Mesenchymal stem cell (in vitro differentiated cells and primary cell): ENCODE results near the gene C16orf74.

Source experiments
- DNase-seq: peaks from one replicate; pipeline ENCODE4 v3.0.0-alpha.2; 2013
- H2AFZ ChIP-seq: one replicate; pipeline ENCODE4 v1.6.1; 2013; ENCODE audit warnings: low read depth, mild to moderate bottlenecking, control low read depth, inconsistent platforms, low read length, moderate library complexity
- H2AK5ac ChIP-seq: 2 replicates; pipeline ENCODE4 v1.6.1; 2013; ENCODE audit warnings: low read length, moderate library complexity, mild to moderate bottlenecking, inconsistent platforms; ENCODE audit not compliant: severe bottlenecking
- H2BK120ac ChIP-seq: one replicate; pipeline ENCODE4 v1.6.1; 2013; ENCODE audit warnings: low read depth, mild to moderate bottlenecking, inconsistent platforms, low read length, moderate library complexity
- H2BK12ac ChIP-seq, 2 experiments: one replicate each; pipeline ENCODE4 v1.6.1; 2013; ENCODE audit warnings: inconsistent platforms in 2 of 2, low read length in 2 of 2, mild to moderate bottlenecking in 2 of 2, moderate library complexity in 2 of 2, control low read depth in 1 of 2
- H2BK15ac ChIP-seq: one replicate; pipeline ENCODE4 v1.6.1; 2013; ENCODE audit warnings: mild to moderate bottlenecking, low read depth, inconsistent platforms; ENCODE audit not compliant: poor library complexity, severe bottlenecking
- H2BK5ac ChIP-seq: 2 replicates; pipeline ENCODE4 v1.6.1; 2013; ENCODE audit warnings: low read depth, mild to moderate bottlenecking, low read length, control low read depth, inconsistent platforms; ENCODE audit not compliant: poor library complexity, severe bottlenecking
- H3K14ac ChIP-seq, 2 experiments: one replicate each; pipeline ENCODE4 v1.6.1; 2013; ENCODE audit warnings: inconsistent platforms in 2 of 2, low read length in 2 of 2, control low read depth in 1 of 2, mild to moderate bottlenecking in 1 of 2, moderate library complexity in 1 of 2
- H3K18ac ChIP-seq, 2 experiments: one replicate each; pipeline ENCODE4 v1.6.1; 2013; ENCODE audit warnings: inconsistent platforms in 2 of 2, low read length in 2 of 2, control low read depth in 1 of 2, low read depth in 1 of 2, mild to moderate bottlenecking in 1 of 2
- H3K23ac ChIP-seq, 2 experiments: one replicate each; pipeline ENCODE4 v1.6.1; 2013; ENCODE audit warnings: inconsistent platforms in 2 of 2, low read length in 2 of 2, mild to moderate bottlenecking in 2 of 2, moderate library complexity in 2 of 2, control low read depth in 1 of 2
- H3K27ac ChIP-seq: 2 replicates; pipeline ENCODE4 v1.5.1; 2013; ENCODE audit warnings: mild to moderate bottlenecking, moderate library complexity, low read length, control low read depth, inconsistent platforms; ENCODE audit not compliant: poor library complexity, severe bottlenecking
- H3K27me3 ChIP-seq, 2 experiments: 2 replicates each; pipeline versions ENCODE4 v1.6.1 to v1.7.0; 2013; ENCODE audit warnings: low read length in 2 of 2, mild to moderate bottlenecking in 2 of 2, moderate library complexity in 2 of 2, control low read depth in 1 of 2, inconsistent platforms in 1 of 2; ENCODE audit not compliant: control insufficient read depth in 1 of 2, insufficient read depth in 1 of 2
- H3K36me3 ChIP-seq, 2 experiments: 2 replicates each; pipeline versions ENCODE4 v1.6.1 to v1.7.0; 2013; ENCODE audit warnings: low read length in 2 of 2, control low read depth in 1 of 2, inconsistent platforms in 1 of 2, low read depth in 1 of 2, mild to moderate bottlenecking in 1 of 2; ENCODE audit not compliant: insufficient read depth in 2 of 2, control insufficient read depth in 1 of 2
- H3K4ac ChIP-seq, 2 experiments: one replicate each; pipeline ENCODE4 v1.6.1; 2013; ENCODE audit warnings: inconsistent platforms in 2 of 2, low read length in 2 of 2, mild to moderate bottlenecking in 2 of 2, moderate library complexity in 2 of 2, control low read depth in 1 of 2, low read depth in 1 of 2
- H3K4me1 ChIP-seq: 2 replicates; pipeline ENCODE4 v1.6.1; 2013; ENCODE audit warnings: low read depth, low read length, control low read depth; ENCODE audit not compliant: control insufficient read depth, insufficient read depth
- H3K4me2 ChIP-seq: 2 replicates; pipeline ENCODE4 v1.6.1; 2013; ENCODE audit warnings: low read length, mild to moderate bottlenecking, inconsistent platforms; ENCODE audit not compliant: poor library complexity, severe bottlenecking
- H3K4me3 ChIP-seq, 2 experiments: 2 replicates each; pipeline versions ENCODE4 v1.5.1 to v1.7.0; 2013; ENCODE audit warnings: low read length in 2 of 2, mild to moderate bottlenecking in 2 of 2, control low read depth in 1 of 2, low read depth in 1 of 2; ENCODE audit not compliant: insufficient read depth in 1 of 2
- H3K79me1 ChIP-seq: replicated peaks from 2 replicates; pipeline ENCODE4 v1.6.1; 2013; ENCODE audit warnings: mild to moderate bottlenecking, control low read depth, low read length, inconsistent platforms; ENCODE audit not compliant: poor library complexity, severe bottlenecking
- H3K9ac ChIP-seq: 2 replicates; pipeline ENCODE4 v1.7.0; 2013; ENCODE audit warnings: mild to moderate bottlenecking, low read length, moderate library complexity
- H3K9me3 ChIP-seq: 2 replicates; pipeline ENCODE4 v1.7.0; 2013; ENCODE audit warnings: mild to moderate bottlenecking, low read length; ENCODE audit not compliant: control insufficient read depth
- H4K8ac ChIP-seq: one replicate; pipeline ENCODE4 v1.6.1; 2013; ENCODE audit warnings: inconsistent platforms, mild to moderate bottlenecking, low read length, moderate library complexity
- H4K91ac ChIP-seq: one replicate; pipeline ENCODE4 v1.6.1; 2013; ENCODE audit warnings: mild to moderate bottlenecking, low read length, inconsistent platforms
- WGBS: methylation state at CpG from one replicate; pipeline ENCODE4 v1.1.7; 2013; ENCODE audit warnings: mixed read lengths; 5-methylcytosine and 5-hydroxymethylcytosine counted together

C16orf74 gene

DNA sequence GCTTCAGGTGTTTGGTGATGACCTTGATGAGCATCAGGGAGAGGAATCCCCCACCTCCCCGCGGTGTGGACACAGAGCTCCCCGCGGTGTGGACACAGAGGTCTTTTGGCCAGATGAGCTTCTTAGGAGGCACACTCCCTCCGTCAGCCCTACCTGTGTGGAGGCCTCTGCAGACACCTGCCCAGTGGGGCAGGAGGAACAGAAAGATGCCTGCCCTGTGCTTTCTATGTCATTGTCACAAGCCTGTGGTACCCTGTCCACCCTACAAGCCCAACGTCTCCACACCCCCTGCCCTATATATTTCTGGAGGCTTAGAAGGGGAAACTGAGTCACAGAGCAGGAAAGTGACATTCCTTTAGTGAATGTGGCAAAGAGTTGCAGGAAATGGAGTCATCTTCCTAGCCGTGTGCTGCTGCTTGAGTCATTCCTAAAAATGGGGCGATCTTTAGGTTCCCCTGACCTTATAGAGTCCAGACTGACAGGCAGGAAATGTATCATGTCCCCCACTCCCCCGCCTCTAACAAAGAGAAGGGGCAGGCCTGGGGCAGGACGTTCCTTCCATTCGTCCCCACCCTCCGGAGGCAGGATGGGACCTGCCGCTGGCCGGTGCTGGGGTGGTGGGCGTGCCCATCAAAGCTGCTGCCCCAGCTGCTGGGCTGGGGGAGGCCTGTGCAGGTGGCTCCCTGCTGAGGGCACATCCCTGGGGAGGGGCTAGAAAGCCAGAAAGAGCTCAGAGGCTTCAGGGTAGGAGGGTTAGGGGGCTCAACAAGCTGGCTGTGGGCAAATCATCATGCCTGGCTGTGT lies 1.0 kb upstream of the C16orf74 start:
- H2AK5ac ChIP-seq = no peak overlapping the region
- no peak overlapping the region for H3K23ac ChIP-seq
- H4K91ac ChIP-seq = no peak overlapping the region
- H3K27me3 ChIP-seq = peaks cover 36 to 42% of the 10 kb centered on the region in 2 experiments
- no peak overlapping the region for H4K8ac ChIP-seq
- peak overlapping the region in 1 of 2 experiments; percentile 29 for H2BK12ac ChIP-seq
- no peaks in the 10 kb centered on the region for H3K79me1 ChIP-seq
- no peak overlapping the region for H3K9ac ChIP-seq
- H2BK15ac ChIP-seq = no peak overlapping the region
- no peaks in the 10 kb centered on the region for H3K36me3 ChIP-seq
- no peak overlapping the region for H3K14ac ChIP-seq
- H2BK120ac ChIP-seq = no peak overlapping the region
- H3K27ac ChIP-seq = no peak overlapping the region
- no peak overlapping the region for H3K4me3 ChIP-seq
- no peak overlapping the region for H2BK5ac ChIP-seq
- no peaks in the 10 kb centered on the region for H3K9me3 ChIP-seq
- peak overlapping the region in 1 of 2 experiments; percentile 52 for H3K18ac ChIP-seq
- no peak for DNase-seq
- H3K4ac ChIP-seq = no peak overlapping the region
- H3K4me2 ChIP-seq = no peak overlapping the region
- WGBS = 17% methylated on average over 14 of the region's 15 CpGs
- H2AFZ ChIP-seq = no peak overlapping the region
- peaks cover 22% of the 10 kb centered on the region for H3K4me1 ChIP-seq

DNA sequence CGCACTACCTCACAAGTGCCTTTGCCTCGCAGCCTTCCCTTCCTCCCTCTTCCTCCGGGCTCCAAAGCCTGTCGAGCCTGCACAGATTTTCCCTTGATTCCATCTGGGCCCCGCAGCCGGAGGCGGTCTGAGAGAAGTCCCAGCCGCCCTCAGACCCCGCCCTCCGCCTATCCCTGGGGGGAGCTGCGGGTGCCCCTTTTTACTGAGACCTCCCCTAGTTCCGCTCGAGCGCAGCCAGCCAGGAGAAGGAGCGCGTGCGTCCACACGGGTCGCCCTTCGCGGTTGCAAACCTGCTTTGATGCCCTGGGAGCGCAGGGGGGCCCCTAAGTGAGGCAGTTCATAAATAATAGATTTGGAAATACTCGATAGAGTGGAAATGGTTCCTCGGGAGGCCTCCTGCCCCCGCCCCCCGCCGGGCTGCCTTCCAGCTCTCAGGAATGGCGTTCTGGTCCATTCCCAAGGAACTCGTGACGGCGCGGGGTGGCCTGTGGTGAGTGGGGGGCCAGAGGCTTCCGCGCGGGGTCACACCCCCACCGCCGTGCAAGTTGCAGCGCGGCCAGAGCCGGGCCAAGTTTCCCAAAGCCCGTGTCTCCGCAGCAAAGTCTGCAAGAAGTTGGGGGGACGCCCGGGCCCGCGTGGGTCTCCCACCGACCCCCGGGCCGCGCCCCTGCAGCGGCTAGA lies 610 bp downstream of the C16orf74 start:
- Histone ChIP-seq H3K4me3 (peak overlapping the region; percentile 55 to 76), H3K4me1 (peaks cover 28% of the 10 kb centered on the region), H2BK120ac (no peak overlapping the region), H3K27ac (no peak overlapping the region), H3K9me3 (no peaks in the 10 kb centered on the region), H3K36me3 (no peaks in the 10 kb centered on the region), H2AK5ac (no peak overlapping the region), H2AFZ (peak overlapping the region; percentile 36), H3K79me1 (no peaks in the 10 kb centered on the region), H4K8ac (peak overlapping the region; percentile 78), H3K9ac (peak overlapping the region; percentile 42), H3K18ac (peak overlapping the region; percentile 75 to 78), H3K4me2 (peak overlapping the region; percentile 99), H3K23ac (no peak overlapping the region), H2BK5ac (no peak overlapping the region), H3K4ac (peak overlapping the region; percentile 47 to 51), H3K27me3 (peaks cover 32 to 49% of the 10 kb centered on the region in 2 experiments), H4K91ac (peak overlapping the region; percentile 46), H2BK15ac (peak overlapping the region; percentile 60), H2BK12ac (no peak overlapping the region), H3K14ac (no peak overlapping the region)
- peak; percentile 60 for DNase-seq
- 2% methylated on average over 40 of the region's 51 CpGs for WGBS

DNA sequence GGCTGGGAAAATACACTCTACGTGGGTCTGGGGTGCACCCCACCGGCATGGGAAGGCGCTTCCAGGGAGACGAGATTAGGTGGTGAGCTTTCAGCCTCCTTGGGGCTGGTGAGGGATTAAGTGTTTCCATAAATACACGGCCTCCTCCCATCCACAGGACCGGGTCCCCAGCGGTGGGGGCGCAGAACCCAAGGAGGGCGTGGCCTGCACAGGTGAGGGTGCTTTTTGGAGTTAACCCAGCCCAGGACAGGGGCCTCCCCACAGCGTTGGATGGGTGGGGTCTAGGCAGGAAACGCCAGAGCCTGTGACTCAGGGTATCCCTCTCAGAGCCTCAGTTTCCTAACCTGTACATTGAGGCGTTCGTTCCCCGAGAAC lies 1.1 kb downstream of the C16orf74 start:
- H4K8ac ChIP-seq = peak overlapping the region; percentile 78
- H2AFZ ChIP-seq = no peak overlapping the region
- H3K27me3 ChIP-seq = peaks cover 30 to 50% of the 10 kb centered on the region in 2 experiments
- H3K4me3 ChIP-seq = peak overlapping the region in 1 of 2 experiments; percentile 76
- H3K4ac ChIP-seq = no peak overlapping the region
- no peak overlapping the region for H2BK120ac ChIP-seq
- no peak overlapping the region for H2AK5ac ChIP-seq
- H3K36me3 ChIP-seq = no peaks in the 10 kb centered on the region
- peak overlapping the region; percentile 99 for H3K4me2 ChIP-seq
- no peaks in the 10 kb centered on the region for H3K79me1 ChIP-seq
- WGBS = 33% methylated on average over 14 of the region's 14 CpGs
- no peak overlapping the region for H4K91ac ChIP-seq
- H3K4me1 ChIP-seq = peaks cover 28% of the 10 kb centered on the region
- peak overlapping the region in 1 of 2 experiments; percentile 5 for H3K23ac ChIP-seq
- H2BK5ac ChIP-seq = no peak overlapping the region
- peak overlapping the region in 1 of 2 experiments; percentile 68 for H3K14ac ChIP-seq
- H3K18ac ChIP-seq = peak overlapping the region; percentile 67 to 75
- H2BK12ac ChIP-seq = peak overlapping the region; percentile 30 to 41
- no peak for DNase-seq
- peak overlapping the region; percentile 60 for H2BK15ac ChIP-seq
- H3K9ac ChIP-seq = peak overlapping the region; percentile 42
- H3K9me3 ChIP-seq = no peaks in the 10 kb centered on the region
- no peak overlapping the region for H3K27ac ChIP-seq
